ENCODE data around the gene HSD17B1.

DNA sequence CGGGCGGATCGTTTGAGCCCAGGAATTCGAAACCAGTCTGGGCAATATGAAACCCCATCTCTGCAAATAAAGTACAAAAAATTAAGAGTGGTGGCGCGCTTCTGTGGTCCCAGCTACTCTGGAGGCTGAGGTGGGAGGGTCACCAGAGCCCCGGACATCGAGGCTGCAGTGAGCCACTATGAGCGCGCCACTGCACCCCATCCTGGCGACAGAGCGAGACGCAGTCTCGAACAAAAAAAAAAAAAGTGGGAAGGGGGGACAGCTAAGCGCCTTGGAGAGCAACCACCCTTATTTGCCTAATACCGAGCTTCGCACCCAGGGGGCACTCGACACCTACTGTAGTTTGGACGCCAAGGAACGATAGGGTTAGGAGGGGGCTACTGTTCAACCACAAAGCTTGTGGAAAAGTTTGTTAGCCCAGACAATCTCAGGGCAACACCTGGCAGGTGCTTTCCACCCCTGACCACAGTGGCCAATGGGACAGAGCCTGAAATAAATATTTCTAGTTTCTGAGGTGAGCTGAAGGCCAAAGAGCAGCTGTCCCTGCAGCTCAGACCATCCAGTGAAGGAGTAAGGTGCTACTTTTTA lies 25.7 kb downstream of the HSD17B1 start:
- TF ChIP-seq POLR2A (IDR thresholded peaks at IDR 0.05) (no peak), EP300 (IDR thresholded peaks at IDR 0.05) (no peak), CTCF (IDR thresholded peaks at IDR 0.05) (peak; percentile 54 to 76 (median 72)), POLR2AphosphoS5 (IDR thresholded peaks at IDR 0.05) (no peak)

All from sigmoid colon (tissue), 4 donors.